HepG2 (cell line): ENCODE results near the gene SFTA2. TPM values are rescaled to one million over a fixed set of nuclear protein-coding genes. Genes with fewer than 3 reads are reported as not detected.

Experiments used
- ATAC-seq: fragments of 200-7000 bp; cut with Tn5 transposase; 3 replicates; pipeline ENCODE4 v1.9.1; 2020; ENCODE audit warnings: mild to moderate bottlenecking, moderate library complexity
- BruUV-seq: library from RNA; stranded (reverse); fragments of 400-500 nt; replicated peaks from 2 replicates; lab custom pipeline; 2021; lab: Mats Ljungman, UMichigan
- CTCF ChIA-PET: fragments of 300-600 bp; formaldehyde crosslinking; extraction: SDS; loops from one replicate; lab custom pipeline; 2021; ENCODE audit warnings: low total read pairs, inconsistent platforms, low intra/inter-chr PET ratio; lab: Yijun Ruan, JAX
- POLR2A ChIA-PET: fragments of 350-600 bp; sonication (Branson Sonifier 250); formaldehyde crosslinking; loops from one replicate; lab custom pipeline; 2020; ENCODE audit warnings: antibody characterized with exemption, inconsistent platforms; lab: Yijun Ruan, JAX
- DNase-seq: peaks from one replicate; pipeline ENCODE4 v3.0.0-alpha.2; 2015; ENCODE audit warnings: low spot score
- FAIRE-seq: peaks from 3 replicates; lab custom pipeline; 2011; peaks lifted over from hg19 to GRCh38; lab: Jason Lieb, UNC
- H2AFZ ChIP-seq: one replicate; pipeline ENCODE4 v1.6.1; 2011; ENCODE audit warnings: low read length, inconsistent platforms
- H3K27ac ChIP-seq: fragments of 300-600 bp; 3 replicates; pipeline ENCODE4 v1.8.0; 2011; ENCODE audit warnings: mixed run types, mild to moderate bottlenecking, mixed read lengths, low read length, inconsistent platforms; ENCODE audit not compliant: insufficient read depth; ENCODE audit errors: extremely low read length
- H3K27me3 ChIP-seq, 2 experiments: fragments of 200-600 bp in 1 of 2; 2 replicates in 1 of 2; 3 replicates in 1 of 2; pipeline versions ENCODE4 v1.6.0 to v1.8.0; 2011; ENCODE audit warnings: low read length in 2 of 2, mild to moderate bottlenecking in 2 of 2, moderate library complexity in 2 of 2, inconsistent platforms in 1 of 2; ENCODE audit not compliant: insufficient read depth in 2 of 2, control insufficient read depth in 1 of 2
- H3K36me3 ChIP-seq, 2 experiments: fragments of 200-600 bp in 1 of 2; replicated peaks in 1 of 2; 2 replicates in 1 of 2; 3 replicates in 1 of 2; pipeline versions ENCODE4 v1.5.1 to v1.8.0; 2011; ENCODE audit warnings: low read length in 2 of 2, inconsistent platforms in 1 of 2; ENCODE audit not compliant: insufficient read depth in 2 of 2, control insufficient read depth in 1 of 2
- H3K4me1 ChIP-seq: 2 replicates; pipeline ENCODE4 v1.5.1; 2012; ENCODE audit warnings: low read length, inconsistent platforms; ENCODE audit not compliant: insufficient read depth
- H3K4me2 ChIP-seq: 2 replicates; pipeline ENCODE4 v1.6.0; 2011; ENCODE audit warnings: low read depth, low read length, inconsistent platforms
- H3K4me3 ChIP-seq, 3 experiments: fragments of 200-600 bp in 1 of 3; sonication (generic), shearing (Covaris generic) in 1 of 3; replicated peaks in 1 of 3; 2 replicates each; pipeline ENCODE4 v1.5.1; 2011 to 2016; ENCODE audit warnings: low read length in 3 of 3, inconsistent platforms in 2 of 3, low read depth in 2 of 3, mild to moderate bottlenecking in 2 of 3, control low read depth in 1 of 3, mixed read lengths in 1 of 3; ENCODE audit not compliant: insufficient read depth in 1 of 3
- H3K79me2 ChIP-seq: one replicate; pipeline ENCODE4 v1.6.1; 2011; ENCODE audit warnings: low read length, inconsistent platforms; ENCODE audit not compliant: insufficient read depth
- H3K9ac ChIP-seq: 2 replicates; pipeline ENCODE4 v1.6.0; 2011; ENCODE audit warnings: mild to moderate bottlenecking, low read depth, low read length, inconsistent platforms; ENCODE audit not compliant: insufficient read depth
- H3K9me3 ChIP-seq: 2 replicates; pipeline ENCODE4 v1.5.1; 2012; ENCODE audit warnings: mild to moderate bottlenecking, low read length
- H4K20me1 ChIP-seq: 2 replicates; pipeline ENCODE4 v1.6.0; 2011; ENCODE audit warnings: inconsistent platforms, mild to moderate bottlenecking, low read length, moderate library complexity; ENCODE audit not compliant: insufficient read depth
- CEBPB ChIP-seq: IDR thresholded peaks from 2 replicates; pipeline ENCODE4 v1.6.1; 2011; ENCODE audit warnings: low read depth, low read length, improper control_type of control experiment, borderline replicate concordance
- KMT2B ChIP-seq: IDR thresholded peaks from 2 replicates; pipeline ENCODE4 v1.6.1; 2016; ENCODE audit warnings: missing genetic modification reagents, missing compliant biosample characterization
- MIXL1 ChIP-seq: IDR thresholded peaks from 2 replicates; pipeline ENCODE4 v1.6.1; 2016
- TFDP1 ChIP-seq: IDR thresholded peaks from 2 replicates; pipeline ENCODE4 v1.6.1; 2016; ENCODE audit warnings: missing compliant biosample characterization, missing genetic modification reagents, borderline replicate concordance
- ZBTB7B ChIP-seq: sonication (generic); formaldehyde crosslinking; IDR thresholded peaks from 2 replicates; pipeline ENCODE4 v1.4.0; 2020; ENCODE audit warnings: missing genetic modification reagents
- ZFP37 ChIP-seq: sonication (generic); formaldehyde crosslinking; IDR thresholded peaks from 2 replicates; pipeline ENCODE4 v1.4.0; 2020; ENCODE audit warnings: missing genetic modification reagents, borderline replicate concordance
- ZFP91 ChIP-seq: sonication (generic); formaldehyde crosslinking; IDR thresholded peaks from 2 replicates; pipeline ENCODE4 v1.9.0; 2022; ENCODE audit warnings: missing genetic modification reagents, mild to moderate bottlenecking, borderline replicate concordance
- ZNF225 ChIP-seq: sonication (generic); formaldehyde crosslinking; IDR thresholded peaks from 2 replicates; pipeline ENCODE4 v1.4.0; 2020; ENCODE audit warnings: mild to moderate bottlenecking, missing genetic modification reagents
- ZNF275 ChIP-seq: sonication (generic); formaldehyde crosslinking; IDR thresholded peaks from 2 replicates; pipeline ENCODE4 v1.8.0; 2022; ENCODE audit warnings: missing genetic modification reagents, mild to moderate bottlenecking, inconsistent platforms, borderline replicate concordance
- ZNF546 ChIP-seq: sonication (generic); formaldehyde crosslinking; conservative IDR thresholded peaks from 2 replicates; pipeline ENCODE4 v1.8.1; 2023; ENCODE audit warnings: mild to moderate bottlenecking, missing genetic modification reagents
- ZNF552 ChIP-seq: sonication (generic); formaldehyde crosslinking; IDR thresholded peaks from 2 replicates; pipeline ENCODE4 v1.9.0; 2022; ENCODE audit warnings: missing genetic modification reagents, mild to moderate bottlenecking, borderline replicate concordance
- ZNF557 ChIP-seq: sonication (generic); formaldehyde crosslinking; IDR thresholded peaks from 2 replicates; pipeline ENCODE4 v1.4.0; 2020; ENCODE audit warnings: missing genetic modification reagents
- WGBS: methylation state at CpG from one replicate; pipeline ENCODE4 v1.1.6; 2017; ENCODE audit warnings: low lambda C conversion rate; 5-methylcytosine and 5-hydroxymethylcytosine counted together
- in situ Hi-C: cut with HindIII; loops from 2 replicates; pipeline ENCODE4 v1.10.0; 2017; ENCODE audit warnings: low pct_unique_long_range_greater_than_20kb; ENCODE audit not compliant: extremely low pct_ligation_motif_present
- intact Hi-C: fragments of 100-400 bp; cut with micrococcal nuclease; formaldehyde crosslinking; loops from one replicate; pipeline ENCODE4 v1.10.0; 2022; ENCODE audit not compliant: unreplicated experiment
- polyA plus RNA-seq, 8 experiments: library from polyadenylated mRNA; depleted of rRNA in 3 of 8; stranded (reverse) in 7 of 8; unstranded in 1 of 8; fragments of >200 nt; fragmentation: Illumina TruSeq in 4 of 8; extraction: Trizol in 4 of 8; gene quantifications; 2 replicates each; pipeline versions ENCODE4 v1.2.1 to v1.2.3, GENCODE V29; 2011 to 2016; ENCODE audit warnings: low read depth in 4 of 8, missing spikeins in 1 of 8, mixed read lengths in 1 of 8; ENCODE audit not compliant: insufficient read depth in 1 of 8
- total RNA-seq, 5 experiments: library from RNA; depleted of rRNA; stranded (reverse); fragments of >200 nt; fragmentation: Illumina TruSeq; extraction: Trizol; gene quantifications; 2 replicates each; pipeline ENCODE4 v1.2.3, GENCODE V29; 2016; ENCODE audit warnings: low read depth in 1 of 5
- TF ChIP-seq, protein P1 (sequence below): sonication (generic); formaldehyde crosslinking; IDR thresholded peaks from 2 replicates; pipeline ENCODE4 v1.5.0; 2020; ENCODE audit warnings: missing genetic modification reagents

Gene SFTA2
- total and polyA plus RNA-seq, 2 of the 13 experiments (the other 11 are each of a cell fraction or from before 2014, with no cell fraction given) = not detected

- no TSS peak for BruUV-seq
- no peak for DNase-seq
- Histone ChIP-seq H3K4me3 (no peak overlapping the region), H3K79me2 (no peaks in the 10 kb centered on the region), H2AFZ (no peak overlapping the region), H3K27ac (no peak overlapping the region), H3K27me3 (peaks cover 0 to 10% of the 10 kb centered on the region in 2 experiments; a peak in 2 of 5 replicates), H3K9ac (no peak overlapping the region), H3K4me1 (no peaks in the 10 kb centered on the region)
- in situ Hi-C loops = no loop called here
- WGBS = 33% methylated on average over 4 of the region's 4 CpGs
- CTCF ChIA-PET = no interaction called here
- POLR2A ChIA-PET = no interaction called here
- intact Hi-C loops = no loop called here
- no peak for TF ChIP-seq CEBPB
- TF ChIP-seq, all 625 proteins: peak for 0
- no peak for ATAC-seq
- no peaks in the 10 kb centered on the region for H4K20me1 ChIP-seq
- no peaks in the 10 kb centered on the region for H3K9me3 ChIP-seq
- no peak for FAIRE-seq
- no peak overlapping the region for H3K4me2 ChIP-seq
- no peaks in the 10 kb centered on the region for H3K36me3 ChIP-seq
Measured at GRCh38 chr6:30972816-30973215, 40.8 kb upstream of the SFTA2 start.

- ATAC-seq (no peak), FAIRE-seq (no peak), DNase-seq (no peak)
- no TSS peak for BruUV-seq
- no peaks in the 10 kb centered on the region for H4K20me1 ChIP-seq
- intact Hi-C loops = no loop called here
- no peak overlapping the region for H3K4me3 ChIP-seq
- H2AFZ ChIP-seq = no peak overlapping the region
- 66% methylated on average over 5 of the region's 5 CpGs for WGBS
- H3K9ac ChIP-seq = no peak overlapping the region
- CTCF ChIA-PET = no interaction called here
- H3K4me2 ChIP-seq = no peak overlapping the region
- H3K4me1 ChIP-seq = no peaks in the 10 kb centered on the region
- H3K27ac ChIP-seq = no peak overlapping the region
- peaks cover 0 to 10% of the 10 kb centered on the region in 2 experiments; a peak in 2 of 5 replicates for H3K27me3 ChIP-seq
- no peaks in the 10 kb centered on the region for H3K9me3 ChIP-seq
- POLR2A ChIA-PET = no interaction called here
- no peaks in the 10 kb centered on the region for H3K79me2 ChIP-seq
- in situ Hi-C loops = no loop called here
- H3K36me3 ChIP-seq = no peaks in the 10 kb centered on the region
- TF ChIP-seq ZFP37 = no peak
- no peak for TF ChIP-seq ZNF546 (CRISPR knock-in tag)
- TF ChIP-seq ZBTB7B (CRISPR knock-in tag) = no peak
- no peak for TF ChIP-seq TFDP1
- no peak for TF ChIP-seq MIXL1 (CRISPR knock-in tag)
- TF ChIP-seq ZNF557 (CRISPR knock-in tag) = no peak
- TF ChIP-seq ZFP91 (CRISPR knock-in tag) = no peak
- TF ChIP-seq, protein P1, sequence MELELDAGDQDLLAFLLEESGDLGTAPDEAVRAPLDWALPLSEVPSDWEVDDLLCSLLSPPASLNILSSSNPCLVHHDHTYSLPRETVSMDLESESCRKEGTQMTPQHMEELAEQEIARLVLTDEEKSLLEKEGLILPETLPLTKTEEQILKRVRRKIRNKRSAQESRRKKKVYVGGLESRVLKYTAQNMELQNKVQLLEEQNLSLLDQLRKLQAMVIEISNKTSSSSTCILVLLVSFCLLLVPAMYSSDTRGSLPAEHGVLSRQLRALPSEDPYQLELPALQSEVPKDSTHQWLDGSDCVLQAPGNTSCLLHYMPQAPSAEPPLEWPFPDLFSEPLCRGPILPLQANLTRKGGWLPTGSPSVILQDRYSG (CRISPR knock-in tag) = no peak
- no peak for TF ChIP-seq KMT2B (CRISPR knock-in tag)
- TF ChIP-seq ZNF552 (CRISPR knock-in tag) = no peak
- no peak for TF ChIP-seq ZNF275 (CRISPR knock-in tag)
- no peak for TF ChIP-seq ZNF225 (CRISPR knock-in tag)
Measured at GRCh38 chr6:30970946-30971345, 39.0 kb upstream of the SFTA2 start.
